Aorta (tissue), 5 donors: Measurements from ENCODE around the gene IFNA5. TPM values are rescaled to one million over a fixed set of nuclear protein-coding genes. Genes with fewer than 3 reads are reported as not detected.

ENCODE experiments used
- ATAC-seq: fragments of 200-7000 bp; cut with Tn5 transposase; one replicate; pipeline ENCODE4 v1.9.1; 2022; ENCODE audit warnings: moderate library complexity; ENCODE audit not compliant: low FRiP score
- DNase-seq, 2 donors: peaks; one replicate each; pipeline ENCODE4 v3.0.0-alpha.2; 2020
- H3K27ac ChIP-seq, 2 donors: one replicate each; pipeline ENCODE4 v1.5.1; 2013; ENCODE audit warnings: low read length in 2 of 2, mild to moderate bottlenecking in 2 of 2, moderate library complexity in 2 of 2, control low read depth in 1 of 2, inconsistent platforms in 1 of 2, low read depth in 1 of 2
- H3K27me3 ChIP-seq, 2 donors: one replicate each; pipeline ENCODE4 v1.6.1; 2013; ENCODE audit warnings: control low read depth in 1 of 2, low read length in 1 of 2, mild to moderate bottlenecking in 1 of 2, moderate library complexity in 1 of 2; ENCODE audit not compliant: insufficient read depth in 2 of 2, control insufficient read depth in 1 of 2
- H3K36me3 ChIP-seq, 2 donors: one replicate each; pipeline ENCODE4 v1.6.1; 2013; ENCODE audit warnings: control low read depth in 1 of 2, low read length in 1 of 2, mild to moderate bottlenecking in 1 of 2; ENCODE audit not compliant: insufficient read depth in 2 of 2, control insufficient read depth in 1 of 2
- H3K4me1 ChIP-seq, 2 donors: one replicate each; pipeline ENCODE4 v1.6.1; 2013; ENCODE audit warnings: low read length in 2 of 2, control low read depth in 1 of 2, mild to moderate bottlenecking in 1 of 2, moderate library complexity in 1 of 2; ENCODE audit not compliant: insufficient read depth in 2 of 2, control insufficient read depth in 1 of 2
- H3K4me3 ChIP-seq, 2 donors: one replicate each; pipeline ENCODE4 v1.5.1; 2013; ENCODE audit warnings: low read length in 2 of 2, control low read depth in 1 of 2, mild to moderate bottlenecking in 1 of 2
- H3K9me3 ChIP-seq: one replicate; pipeline ENCODE4 v1.6.1; 2013; ENCODE audit warnings: mild to moderate bottlenecking, low read length; ENCODE audit not compliant: control insufficient read depth
- WGBS, 2 donors: extraction: QIAGEN DNeasy Blood & Tissue Kit; methylation state at CpG; one replicate each; pipeline ENCODE4 v1.1.7; 2013; 5-methylcytosine and 5-hydroxymethylcytosine counted together
- intact Hi-C, 2 donors: fragments of 100-400 bp; cut with DNase I; formaldehyde crosslinking; loops; one replicate each; pipeline versions ENCODE4 v1.14.2 to v1.15.0; 2022
- polyA plus RNA-seq, 2 donors: library from polyadenylated mRNA; stranded (reverse); fragments of 200-250 nt; gene quantifications; one replicate each; pipeline ENCODE4 v1.2.3, GENCODE V29; 2013
- total RNA-seq, 2 donors: library from RNA; stranded (reverse); fragmentation: NEBNext Ultra II Directional; extraction: Animal tissue kit (Norgen Biotek cat#: 25700); gene quantifications; one replicate each; pipeline ENCODE4 v1.2.1, GENCODE V29; 2021
- donor health status: healthy with polysubstance abuse.
- donor health status: Bipolar disorder and iron deficiency.
- donor health status: DM: no; HTN: no; CAD: no.
- donor health status: DM: no; HTN: no; CAD: no.
- donor health status: DM: yes; HTN: yes; CAD: no.

Gene IFNA5
- total and polyA plus RNA-seq, 4 donors: 0.20 to 0.84 (median 0.39) TPM; not detected in 1

- H3K4me3 ChIP-seq: no peak overlapping the region
- WGBS, 2 donors: 85 to 92% methylated on average over 1 of the region's 1 CpG
- DNase-seq (no peak), ATAC-seq (no peak)
- H3K9me3 ChIP-seq: no peaks in the 10 kb centered on the region
- no peak overlapping the region for H3K27ac ChIP-seq
- H3K27me3 ChIP-seq: no peaks in the 10 kb centered on the region
- H3K36me3 ChIP-seq: no peaks in the 10 kb centered on the region
- no peaks in the 10 kb centered on the region for H3K4me1 ChIP-seq
- intact Hi-C loops: no loop called here
These were observed 6.8 kb upstream of the IFNA5 start for GRCh38 chr9:21311889-21312288.

DNA sequence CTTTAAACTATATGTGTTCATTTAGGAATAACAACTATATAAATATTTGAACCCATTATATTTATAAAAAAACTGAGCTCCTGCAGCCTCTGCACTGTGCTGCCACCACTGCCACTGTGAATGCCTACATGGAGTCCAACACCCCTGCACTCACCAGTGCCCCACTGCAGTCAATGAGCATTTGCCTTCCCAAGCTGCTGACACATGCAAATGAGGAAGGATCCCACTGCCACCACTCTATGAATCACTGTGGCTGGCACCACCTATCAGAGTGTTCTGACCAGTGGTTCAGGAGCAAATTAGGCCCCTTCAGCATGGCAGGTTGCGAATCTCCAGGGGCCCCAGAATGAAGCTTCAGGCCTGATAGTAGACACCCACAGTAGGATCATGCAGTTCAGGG is 9.1 kb downstream of the IFNA5 start:
- Histone ChIP-seq H3K27ac (no peak overlapping the region), H3K9me3 (peaks cover 1% of the 10 kb centered on the region), H3K27me3 (no peaks in the 10 kb centered on the region), H3K36me3 (no peaks in the 10 kb centered on the region), H3K4me1 (peaks cover 0 to 1% of the 10 kb centered on the region in 2 donors), H3K4me3 (no peak overlapping the region)
- WGBS, 2 donors: 88 to 89% methylated on average over 1 of the region's 1 CpG
- intact Hi-C loops: no loop called here
- DNase-seq (peak in 1 of 2 donors; percentile 29), ATAC-seq (no peak)

DNA sequence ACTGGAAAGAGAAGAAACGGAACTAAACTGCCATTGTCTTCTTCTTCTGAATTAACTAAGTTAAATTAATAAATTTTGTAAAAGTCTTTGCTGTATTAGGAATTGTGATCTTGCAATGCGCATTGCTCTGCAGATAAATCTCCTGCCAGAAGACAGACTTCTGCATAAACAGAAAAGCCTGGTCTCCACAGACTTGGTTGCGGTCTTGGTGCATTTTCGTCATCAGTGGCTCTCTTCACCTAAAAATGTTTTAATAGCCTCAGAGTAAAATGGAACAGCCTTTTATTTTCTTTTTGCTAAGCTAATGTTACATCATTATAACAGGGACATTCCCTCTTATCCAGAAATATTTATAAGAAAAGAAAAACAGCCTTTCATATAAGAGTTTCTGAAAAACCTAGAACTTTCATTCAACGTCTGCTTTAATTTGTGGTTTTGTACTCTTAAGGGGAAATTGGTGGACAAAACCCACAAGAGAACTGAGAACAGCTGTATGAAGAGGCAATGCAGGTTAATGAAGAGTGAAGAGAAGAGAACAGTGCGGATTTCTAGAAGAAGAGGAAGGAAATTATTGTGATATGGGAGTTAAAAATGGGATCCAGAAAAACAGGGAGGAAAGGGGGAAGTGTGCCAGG is 10.1 kb downstream of the IFNA5 start:
- peaks cover 0 to 1% of the 10 kb centered on the region in 2 donors for H3K4me1 ChIP-seq
- no peak for ATAC-seq
- H3K27ac ChIP-seq: no peak overlapping the region
- no peak overlapping the region for H3K4me3 ChIP-seq
- no peak for DNase-seq
- intact Hi-C loops: no loop called here
- WGBS, 2 donors: 36 to 47% methylated on average over 6 of the region's 6 CpGs
- H3K27me3 ChIP-seq: no peaks in the 10 kb centered on the region
- H3K36me3 ChIP-seq: no peaks in the 10 kb centered on the region
- H3K9me3 ChIP-seq: peaks cover 1% of the 10 kb centered on the region

DNA sequence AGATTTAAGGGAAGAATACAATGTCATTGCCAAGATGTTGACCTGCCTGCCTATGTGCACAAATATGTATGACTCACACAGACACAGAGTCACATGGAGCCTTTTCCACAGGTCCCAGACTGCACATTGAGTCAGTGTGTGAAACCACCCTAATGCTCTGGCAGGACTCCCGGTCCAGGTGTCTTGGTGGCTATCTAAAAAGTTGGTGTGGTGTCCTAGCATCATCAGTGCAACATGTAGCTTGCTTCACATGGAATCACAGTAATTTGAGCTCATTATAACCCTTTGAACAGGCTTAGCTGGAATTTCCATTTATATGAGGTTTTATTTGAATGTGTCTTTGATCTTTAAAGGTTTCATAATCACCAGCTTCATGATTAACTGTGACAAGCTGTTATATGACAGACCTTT is 10.7 kb downstream of the IFNA5 start:
- Histone ChIP-seq H3K4me1 (peaks cover 0 to 1% of the 10 kb centered on the region in 2 donors), H3K9me3 (peaks cover 1% of the 10 kb centered on the region)
- intact Hi-C loops: no loop called here

DNA sequence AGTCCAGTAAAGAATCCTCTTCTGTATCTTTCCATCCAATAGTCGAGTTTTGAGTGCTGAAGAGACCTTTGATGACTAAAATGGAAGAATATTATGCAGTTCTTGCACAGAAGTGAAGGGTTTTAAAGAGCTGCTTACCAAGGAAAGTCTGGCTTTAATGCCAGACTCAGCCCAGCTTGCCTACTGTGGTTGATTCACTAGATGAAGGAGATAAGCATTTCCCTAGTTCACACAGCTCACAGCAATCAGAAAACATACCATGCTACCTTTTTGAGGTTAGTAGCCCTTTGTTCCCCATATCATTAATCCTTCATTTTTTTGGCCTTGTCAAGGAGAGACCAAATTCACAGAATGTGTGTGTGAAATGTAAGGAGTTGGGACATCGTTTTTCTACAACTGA is 15.3 kb downstream of the IFNA5 start:
- ATAC-seq (no peak), DNase-seq (no peak)
- Histone ChIP-seq H3K9me3 (peaks cover 1% of the 10 kb centered on the region), H3K27me3 (peaks cover 0 to 1% of the 10 kb centered on the region in 2 donors), H3K4me3 (no peak overlapping the region), H3K4me1 (peaks cover 0 to 1% of the 10 kb centered on the region in 2 donors), H3K36me3 (no peaks in the 10 kb centered on the region), H3K27ac (no peak overlapping the region)
- intact Hi-C loops: no loop called here
- WGBS, 2 donors: 36 to 42% methylated on average over 2 of the region's 2 CpGs

More for the DNA sequence above, 10.7 kb downstream of the IFNA5 start:
- no peak for DNase-seq
- peaks cover 0 to 1% of the 10 kb centered on the region in 2 donors for H3K27me3 ChIP-seq
- no peak overlapping the region for H3K27ac ChIP-seq
- WGBS, 2 donors: 64 to 73% methylated on average over 1 of the region's 1 CpG
- H3K4me3 ChIP-seq: no peak overlapping the region
- ATAC-seq: no peak
- H3K36me3 ChIP-seq: no peaks in the 10 kb centered on the region

GRCh38 chr9:21287280-21287679 is 17.8 kb downstream of the IFNA5 start:
- Histone ChIP-seq H3K9me3 (no peaks in the 10 kb centered on the region), H3K27ac (no peak overlapping the region), H3K4me1 (no peaks in the 10 kb centered on the region), H3K27me3 (peaks cover 0 to 1% of the 10 kb centered on the region in 2 donors), H3K4me3 (no peak overlapping the region), H3K36me3 (no peaks in the 10 kb centered on the region)
- intact Hi-C loops: no loop called here
- DNase-seq (no peak), ATAC-seq (no peak)
- 62 to 69% methylated on average over 3 of the region's 3 CpGs for WGBS, 2 donors

GRCh38 chr9:21286659-21287058 is 18.5 kb downstream of the IFNA5 start:
- Histone ChIP-seq H3K9me3 (no peaks in the 10 kb centered on the region), H3K27me3 (peaks cover 0 to 1% of the 10 kb centered on the region in 2 donors), H3K4me1 (no peaks in the 10 kb centered on the region), H3K4me3 (no peak overlapping the region), H3K27ac (no peak overlapping the region), H3K36me3 (no peaks in the 10 kb centered on the region)
- 76 to 78% methylated on average over 5 of the region's 5 CpGs for WGBS, 2 donors
- ATAC-seq (no peak), DNase-seq (no peak)
- intact Hi-C loops: no loop called here

DNA sequence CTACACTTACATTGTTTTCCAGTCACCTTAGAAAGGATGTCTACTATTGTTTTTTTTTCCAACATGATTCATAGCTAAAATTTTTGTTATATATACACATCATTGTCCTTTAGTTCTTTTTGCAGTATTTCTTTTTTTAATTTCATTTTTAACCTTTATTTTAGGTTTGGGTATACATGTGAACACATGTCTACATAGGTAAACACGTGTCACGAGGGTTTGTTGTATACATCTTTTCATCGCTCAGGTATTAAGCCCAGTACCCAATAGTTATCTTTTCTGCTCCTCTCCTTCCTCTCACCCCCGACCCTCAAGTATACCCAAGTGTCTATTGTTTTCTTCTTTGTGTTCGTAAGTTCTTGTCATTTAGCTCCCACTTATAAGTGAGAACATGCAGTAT is 19.0 kb downstream of the IFNA5 start:
- intact Hi-C loops: no loop called here
- H3K4me3 ChIP-seq: no peak overlapping the region
- no peaks in the 10 kb centered on the region for H3K4me1 ChIP-seq
- ATAC-seq (no peak), DNase-seq (no peak)
- peaks cover 0 to 1% of the 10 kb centered on the region in 2 donors for H3K27me3 ChIP-seq
- no peaks in the 10 kb centered on the region for H3K36me3 ChIP-seq
- no peak overlapping the region for H3K27ac ChIP-seq
- H3K9me3 ChIP-seq: no peaks in the 10 kb centered on the region
- 85% methylated on average over 5 of the region's 5 CpGs for WGBS, 2 donors

DNA sequence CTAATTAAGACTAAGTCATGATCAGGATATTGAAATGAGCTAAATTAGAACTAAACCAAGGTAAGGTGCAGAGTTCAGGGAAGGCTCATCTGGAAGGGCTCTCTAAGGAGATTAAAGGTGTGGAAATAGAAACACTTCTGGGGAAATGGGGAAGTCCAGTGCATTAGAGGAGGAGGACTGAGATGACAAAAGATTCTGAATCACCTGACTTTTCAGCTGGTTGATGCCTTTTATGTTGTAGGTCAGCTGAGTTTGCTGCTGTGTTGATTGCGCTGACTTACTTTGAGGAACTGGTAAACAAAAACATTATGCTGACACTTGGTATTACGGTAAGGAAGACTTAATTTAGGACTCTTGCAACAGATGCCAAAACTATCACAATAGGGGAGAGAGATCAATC is 23.8 kb downstream of the IFNA5 start:
- WGBS, 2 donors: 75 to 83% methylated on average over 2 of the region's 2 CpGs
- Histone ChIP-seq H3K9me3 (peaks cover 3% of the 10 kb centered on the region), H3K4me3 (no peak overlapping the region), H3K36me3 (no peaks in the 10 kb centered on the region), H3K27me3 (no peaks in the 10 kb centered on the region), H3K4me1 (no peaks in the 10 kb centered on the region), H3K27ac (no peak overlapping the region)
- no peak for DNase-seq
- ATAC-seq: no peak
- intact Hi-C loops: no loop called here
